Aorta (tissue), 5 donors: Measurements from ENCODE around the gene HOXA7. TPM values are rescaled to one million over a fixed set of nuclear protein-coding genes. Genes with fewer than 3 reads are reported as not detected.

ENCODE experiments used
- ATAC-seq: fragments of 200-7000 bp; cut with Tn5 transposase; one replicate; pipeline ENCODE4 v1.9.1; 2022; ENCODE audit warnings: moderate library complexity; ENCODE audit not compliant: low FRiP score
- DNase-seq, 2 donors: peaks; one replicate each; pipeline ENCODE4 v3.0.0-alpha.2; 2020
- H3K27ac ChIP-seq, 2 donors: one replicate each; pipeline ENCODE4 v1.5.1; 2013; ENCODE audit warnings: low read length in 2 of 2, mild to moderate bottlenecking in 2 of 2, moderate library complexity in 2 of 2, control low read depth in 1 of 2, inconsistent platforms in 1 of 2, low read depth in 1 of 2
- H3K27me3 ChIP-seq, 2 donors: one replicate each; pipeline ENCODE4 v1.6.1; 2013; ENCODE audit warnings: control low read depth in 1 of 2, low read length in 1 of 2, mild to moderate bottlenecking in 1 of 2, moderate library complexity in 1 of 2; ENCODE audit not compliant: insufficient read depth in 2 of 2, control insufficient read depth in 1 of 2
- H3K36me3 ChIP-seq, 2 donors: one replicate each; pipeline ENCODE4 v1.6.1; 2013; ENCODE audit warnings: control low read depth in 1 of 2, low read length in 1 of 2, mild to moderate bottlenecking in 1 of 2; ENCODE audit not compliant: insufficient read depth in 2 of 2, control insufficient read depth in 1 of 2
- H3K4me1 ChIP-seq, 2 donors: one replicate each; pipeline ENCODE4 v1.6.1; 2013; ENCODE audit warnings: low read length in 2 of 2, control low read depth in 1 of 2, mild to moderate bottlenecking in 1 of 2, moderate library complexity in 1 of 2; ENCODE audit not compliant: insufficient read depth in 2 of 2, control insufficient read depth in 1 of 2
- H3K4me3 ChIP-seq, 2 donors: one replicate each; pipeline ENCODE4 v1.5.1; 2013; ENCODE audit warnings: low read length in 2 of 2, control low read depth in 1 of 2, mild to moderate bottlenecking in 1 of 2
- H3K9me3 ChIP-seq: one replicate; pipeline ENCODE4 v1.6.1; 2013; ENCODE audit warnings: mild to moderate bottlenecking, low read length; ENCODE audit not compliant: control insufficient read depth
- WGBS, 2 donors: extraction: QIAGEN DNeasy Blood & Tissue Kit; methylation state at CpG; one replicate each; pipeline ENCODE4 v1.1.7; 2013; 5-methylcytosine and 5-hydroxymethylcytosine counted together
- intact Hi-C, 2 donors: fragments of 100-400 bp; cut with DNase I; formaldehyde crosslinking; loops; one replicate each; pipeline versions ENCODE4 v1.14.2 to v1.15.0; 2022
- polyA plus RNA-seq, 2 donors: library from polyadenylated mRNA; stranded (reverse); fragments of 200-250 nt; gene quantifications; one replicate each; pipeline ENCODE4 v1.2.3, GENCODE V29; 2013
- total RNA-seq, 2 donors: library from RNA; stranded (reverse); fragmentation: NEBNext Ultra II Directional; extraction: Animal tissue kit (Norgen Biotek cat#: 25700); gene quantifications; one replicate each; pipeline ENCODE4 v1.2.1, GENCODE V29; 2021
- donor health status: healthy with polysubstance abuse.
- donor health status: Bipolar disorder and iron deficiency.
- donor health status: DM: no; HTN: no; CAD: no.
- donor health status: DM: no; HTN: no; CAD: no.
- donor health status: DM: yes; HTN: yes; CAD: no.

HOXA7 gene
- total and polyA plus RNA-seq, 4 donors = 2.4 to 9.3 (median 4.0) TPM

DNA sequence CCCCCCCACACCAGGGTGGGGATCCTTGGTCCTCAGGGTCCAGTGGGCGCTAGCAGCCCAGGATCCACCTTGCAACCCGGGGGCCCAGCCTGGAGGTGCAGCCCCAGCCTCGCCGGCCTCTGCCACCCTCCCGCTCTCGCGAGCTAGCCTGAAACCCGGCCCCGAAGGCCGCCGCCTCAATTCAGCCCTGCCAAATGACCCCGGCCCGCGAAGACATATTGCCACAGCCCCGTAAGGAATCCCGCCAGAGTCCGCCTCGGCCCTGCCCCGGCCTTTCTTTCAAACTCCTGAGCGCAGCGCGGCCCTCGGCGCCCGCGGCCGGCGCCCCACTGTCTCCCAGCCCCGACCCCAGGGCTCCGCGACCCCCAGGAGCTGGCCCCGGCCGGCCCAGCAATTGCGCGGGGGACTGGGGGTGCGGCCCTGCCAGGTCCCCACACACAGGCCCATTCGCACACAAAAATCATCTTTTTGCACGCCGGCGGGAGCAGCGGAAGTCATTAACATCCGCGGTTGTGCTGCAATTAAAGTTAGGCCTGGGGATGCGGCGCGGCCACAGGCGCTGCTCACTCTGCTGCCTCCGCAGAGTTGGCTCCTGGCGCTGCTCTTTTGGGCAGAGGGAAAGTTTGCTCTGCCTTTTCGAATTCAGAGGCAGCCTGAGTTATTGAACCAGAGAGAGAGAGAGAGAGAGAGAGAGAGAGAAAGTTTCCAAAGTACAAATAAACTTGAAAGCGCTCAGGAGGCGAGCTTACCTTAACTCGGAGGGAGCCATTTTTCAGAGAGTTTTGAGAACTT lies 16.9 kb downstream of the HOXA7 start:
- Histone ChIP-seq H3K4me3 (no peak overlapping the region), H3K27me3 (no peaks in the 10 kb centered on the region), H3K27ac (no peak overlapping the region), H3K36me3 (no peaks in the 10 kb centered on the region), H3K9me3 (no peaks in the 10 kb centered on the region), H3K4me1 (no peaks in the 10 kb centered on the region)
- peak in 1 of 2 donors; percentile 78 for DNase-seq
- no peak for ATAC-seq
- WGBS, 2 donors = 59 to 75% methylated on average over 53 of the region's 53 CpGs
- intact Hi-C loops = loop anchor here in 1 of 2 donors (5.0 kb wide), 1 partner anchor 42 kb away; the partner anchor contains the start of gene HOXA1

DNA sequence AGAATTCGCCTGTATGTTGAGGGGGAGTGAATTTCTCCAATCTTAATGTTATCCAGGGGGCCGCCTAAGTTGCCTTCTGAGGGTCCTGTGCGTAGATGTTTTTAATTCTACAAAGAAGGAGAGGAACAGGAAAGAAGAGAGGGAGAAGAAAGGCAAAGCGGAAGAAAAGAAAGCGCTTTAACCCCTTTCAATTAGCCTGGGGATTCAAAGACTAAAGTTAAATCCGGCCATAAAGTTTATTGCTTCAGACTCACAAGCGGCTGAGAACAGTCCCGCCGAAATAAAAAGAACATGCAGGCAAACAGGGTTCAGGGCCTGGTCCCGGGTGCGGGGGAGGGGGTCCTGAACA lies 17.5 kb downstream of the HOXA7 start:
- Histone ChIP-seq H3K4me3 (no peak overlapping the region), H3K9me3 (no peaks in the 10 kb centered on the region), H3K27me3 (no peaks in the 10 kb centered on the region), H3K27ac (no peak overlapping the region), H3K4me1 (no peaks in the 10 kb centered on the region), H3K36me3 (no peaks in the 10 kb centered on the region)
- intact Hi-C loops = no loop called here
- ATAC-seq = no peak
- no peak for DNase-seq
- WGBS, 2 donors = 72 to 88% methylated on average over 11 of the region's 11 CpGs

DNA sequence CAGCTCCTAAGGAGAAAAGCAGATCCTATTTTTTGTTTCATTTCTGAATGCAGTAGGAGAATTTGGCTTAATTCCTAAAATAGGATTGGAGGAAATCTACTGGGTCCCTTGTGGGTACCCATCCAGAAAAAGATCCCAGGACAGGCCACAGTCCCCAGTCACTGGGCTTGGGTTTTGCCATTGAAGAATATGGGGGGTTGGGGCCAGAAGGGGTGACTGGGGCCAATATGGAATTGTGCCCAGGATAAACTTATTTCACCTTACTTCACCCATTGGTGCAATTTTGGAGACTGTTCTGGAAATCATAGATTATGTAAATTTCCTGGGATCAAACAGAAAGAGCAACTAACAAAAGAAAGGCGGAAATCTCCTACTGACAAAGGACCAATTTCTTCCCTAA lies 18.0 kb downstream of the HOXA7 start:
- 95 to 97% methylated on average over 1 of the region's 1 CpG for WGBS, 2 donors
- Histone ChIP-seq H3K9me3 (no peaks in the 10 kb centered on the region), H3K36me3 (no peaks in the 10 kb centered on the region), H3K27ac (no peak overlapping the region), H3K27me3 (no peaks in the 10 kb centered on the region), H3K4me3 (no peak overlapping the region), H3K4me1 (no peaks in the 10 kb centered on the region)
- intact Hi-C loops = no loop called here
- no peak for ATAC-seq
- DNase-seq = no peak

DNA sequence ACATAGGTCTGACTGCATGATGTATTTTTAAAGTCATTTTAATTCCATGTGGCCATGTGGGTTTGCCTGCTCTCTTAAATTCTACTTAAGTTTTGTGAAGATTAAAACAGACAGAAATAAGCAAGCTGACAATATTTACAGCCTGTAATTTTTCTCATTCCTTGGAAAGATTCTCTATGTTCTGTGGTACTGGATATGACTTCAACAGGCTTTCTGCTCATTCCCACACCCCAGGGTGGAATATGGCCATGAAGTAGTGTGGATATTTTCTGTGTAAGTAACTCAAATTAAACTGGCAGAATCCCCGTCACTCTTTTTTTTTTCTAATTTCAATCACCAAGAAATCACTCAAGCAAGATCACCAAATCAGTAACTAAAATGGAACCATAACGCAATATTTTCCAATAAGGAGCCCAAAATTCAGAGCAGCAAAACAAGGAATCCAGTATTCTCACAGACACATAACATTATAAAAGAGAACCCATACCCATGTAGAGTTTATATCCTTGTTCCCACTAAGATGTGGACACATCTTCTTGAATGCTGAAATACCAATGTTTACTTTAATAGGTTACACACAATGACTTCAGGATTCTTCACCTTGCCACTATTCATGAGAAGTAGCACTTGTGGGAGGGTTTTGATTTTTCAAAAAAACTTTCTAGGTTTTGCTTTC lies 18.7 kb downstream of the HOXA7 start:
- no peaks in the 10 kb centered on the region for H3K36me3 ChIP-seq
- no peak overlapping the region for H3K27ac ChIP-seq
- intact Hi-C loops = no loop called here
- H3K27me3 ChIP-seq = no peaks in the 10 kb centered on the region
- no peak for ATAC-seq
- H3K4me1 ChIP-seq = no peaks in the 10 kb centered on the region
- WGBS, 2 donors = 72 to 82% methylated on average over 2 of the region's 2 CpGs
- H3K4me3 ChIP-seq = no peak overlapping the region
- H3K9me3 ChIP-seq = no peaks in the 10 kb centered on the region
- DNase-seq = no peak

DNA sequence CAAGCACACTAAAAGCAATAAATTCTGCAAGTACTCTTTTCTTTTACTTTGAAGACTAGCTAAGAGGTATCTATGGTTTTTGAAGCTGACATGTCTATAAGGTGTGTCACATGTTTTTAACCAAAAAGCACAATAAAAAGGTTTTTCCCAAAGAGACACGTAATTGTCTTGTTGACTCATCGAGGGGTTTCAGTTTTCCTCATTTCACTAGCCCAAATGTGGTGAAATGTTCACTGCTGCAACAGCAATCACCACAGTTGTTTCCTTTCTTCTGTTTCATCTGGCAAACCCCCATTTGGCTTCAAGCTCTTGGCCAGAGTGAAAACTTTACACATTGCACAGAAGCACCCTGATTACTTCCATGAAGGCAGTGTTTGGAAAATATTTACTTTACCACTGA lies 22.1 kb downstream of the HOXA7 start:
- WGBS, 2 donors = 34 to 39% methylated on average over 2 of the region's 2 CpGs

GRCh38 chr7:27133409-27134231 lies 22.9 kb downstream of the HOXA7 start:
- H3K27me3 ChIP-seq = no peaks in the 10 kb centered on the region
- no peaks in the 10 kb centered on the region for H3K36me3 ChIP-seq
- H3K27ac ChIP-seq = no peak overlapping the region
- intact Hi-C loops = loop anchor here in 1 of 2 donors (5.0 kb wide), 1 partner anchor 36 kb away; the partner anchor contains the start of gene HOXA1
- H3K4me3 ChIP-seq = no peak overlapping the region
- H3K4me1 ChIP-seq = no peaks in the 10 kb centered on the region
- DNase-seq = no peak
- WGBS, 2 donors = 75 to 88% methylated on average over 18 of the region's 18 CpGs
- no peak for ATAC-seq
- no peaks in the 10 kb centered on the region for H3K9me3 ChIP-seq

More for the DNA sequence above, 22.1 kb downstream of the HOXA7 start:
- Histone ChIP-seq H3K4me3 (no peak overlapping the region), H3K9me3 (no peaks in the 10 kb centered on the region), H3K27ac (no peak overlapping the region), H3K4me1 (no peaks in the 10 kb centered on the region), H3K36me3 (no peaks in the 10 kb centered on the region), H3K27me3 (no peaks in the 10 kb centered on the region)
- intact Hi-C loops = loop anchor here in 1 of 2 donors (5.0 kb wide), 1 partner anchor 37 kb away; the partner anchor contains the start of gene HOXA1
- no peak for DNase-seq
- no peak for ATAC-seq

DNA sequence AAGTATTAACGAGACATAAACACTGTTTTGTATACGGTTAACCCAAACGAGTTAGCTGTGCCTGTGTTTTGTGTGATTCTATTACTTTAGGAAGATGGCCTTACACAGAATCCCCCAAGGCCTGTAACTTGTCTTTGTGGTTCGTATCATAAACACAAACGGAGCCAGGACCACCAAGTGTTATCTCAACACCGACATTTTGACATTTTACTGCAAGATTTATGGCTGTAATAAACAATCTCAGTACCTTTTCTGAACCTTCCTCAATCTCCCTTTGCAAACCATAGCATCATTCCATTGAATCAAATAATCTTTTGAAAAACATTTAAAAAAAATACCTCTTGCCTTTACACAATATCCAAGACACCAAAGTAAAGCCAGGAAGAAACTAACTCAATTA lies 23.5 kb downstream of the HOXA7 start:
- DNase-seq (no peak), ATAC-seq (no peak)
- WGBS, 2 donors = 70 to 84% methylated on average over 6 of the region's 6 CpGs
- Histone ChIP-seq H3K4me1 (no peaks in the 10 kb centered on the region), H3K9me3 (no peaks in the 10 kb centered on the region), H3K27ac (no peak overlapping the region), H3K36me3 (no peaks in the 10 kb centered on the region), H3K27me3 (no peaks in the 10 kb centered on the region), H3K4me3 (no peak overlapping the region)
- intact Hi-C loops = loop anchor here in 1 of 2 donors (5.0 kb wide), 1 partner anchor 36 kb away; the partner anchor contains the start of gene HOXA1

- Histone ChIP-seq H3K27me3 (no peaks in the 10 kb centered on the region), H3K9me3 (no peaks in the 10 kb centered on the region), H3K4me1 (no peaks in the 10 kb centered on the region), H3K4me3 (no peak overlapping the region), H3K27ac (no peak overlapping the region), H3K36me3 (no peaks in the 10 kb centered on the region)
- no peak for ATAC-seq
- 72 to 81% methylated on average over 2 of the region's 2 CpGs for WGBS, 2 donors
- intact Hi-C loops = loop anchor here in 1 of 2 donors (5.0 kb wide), 1 partner anchor 35 kb away; the partner anchor contains the start of gene HOXA1
- DNase-seq = no peak
Observed at GRCh38 chr7:27132214-27132613, 24.3 kb downstream of the HOXA7 start.
